GM23338 (cell line): ENCODE measurements around the gene AP2M1. TPM values are rescaled to one million over a fixed set of nuclear protein-coding genes. Genes with fewer than 3 reads are reported as not detected.

Experiments used
- ATAC-seq: fragments of 200-7000 bp; cut with Tn5 transposase; 3 replicates; pipeline ENCODE4 v1.9.1; 2020
- DNase-seq: peaks from one replicate; pipeline ENCODE4 v3.0.0-alpha.2; 2015; ENCODE audit warnings: low spot score
- H2AFZ ChIP-seq: fragments of 200-600 bp; sonication (generic); 2 replicates; pipeline ENCODE4 v1.8.0; 2016; ENCODE audit warnings: antibody characterized with exemption, mild to moderate bottlenecking, moderate library complexity
- H3F3A ChIP-seq: fragments of 200-600 bp; sonication (generic); replicated peaks from 2 replicates; pipeline ENCODE4 v1.8.0; 2017; ENCODE audit warnings: antibody characterized with exemption, mixed run types, low read depth
- H3K27ac ChIP-seq: fragments of 200-600 bp; sonication (generic); 2 replicates; pipeline ENCODE4 v1.6.1; 2016; ENCODE audit warnings: low read depth
- H3K27me3 ChIP-seq: fragments of 200-600 bp; sonication (generic); 2 replicates; pipeline ENCODE4 v1.8.0; 2016; ENCODE audit warnings: mild to moderate bottlenecking, mixed run types, moderate library complexity; ENCODE audit not compliant: insufficient read depth
- H3K36me3 ChIP-seq: fragments of 200-600 bp; sonication (generic); 2 replicates; pipeline ENCODE4 v1.8.0; 2016; ENCODE audit warnings: mild to moderate bottlenecking; ENCODE audit not compliant: insufficient read depth
- H3K4me1 ChIP-seq: fragments of 200-600 bp; sonication (generic); 2 replicates; pipeline ENCODE4 v1.8.0; 2016; ENCODE audit warnings: mild to moderate bottlenecking, moderate library complexity; ENCODE audit not compliant: insufficient read depth
- H3K4me2 ChIP-seq: fragments of 200-600 bp; sonication (generic); 2 replicates; pipeline ENCODE4 v1.7.1; 2017; ENCODE audit warnings: mixed run types
- H3K4me3 ChIP-seq: fragments of 200-600 bp; sonication (generic); 2 replicates; pipeline ENCODE4 v1.6.1; 2016; ENCODE audit warnings: mixed run types
- H3K79me2 ChIP-seq: fragments of 200-600 bp; sonication (generic); replicated peaks from 2 replicates; pipeline ENCODE4 v1.8.0; 2017; ENCODE audit warnings: mild to moderate bottlenecking; ENCODE audit not compliant: insufficient read depth
- H3K9me2 ChIP-seq: fragments of 200-600 bp; sonication (generic); 2 replicates; pipeline ENCODE4 v1.8.0; 2017; ENCODE audit not compliant: insufficient read depth
- H4K20me1 ChIP-seq: fragments of 200-600 bp; sonication (generic); replicated peaks from 2 replicates; pipeline ENCODE4 v1.8.0; 2017; ENCODE audit warnings: mild to moderate bottlenecking; ENCODE audit not compliant: insufficient read depth
- H3K27ac Mint-ChIP-seq: 2 replicates; pipeline ENCODE4 v1.8.0; 2020; ENCODE audit warnings: inconsistent platforms, mild to moderate bottlenecking, moderate library complexity, mixed read lengths
- H3K27me3 Mint-ChIP-seq: 3 replicates; pipeline ENCODE4 v1.8.0; 2022; ENCODE audit warnings: low read depth, mild to moderate bottlenecking, moderate library complexity, mixed read lengths, inconsistent platforms; ENCODE audit not compliant: insufficient read depth, poor library complexity
- H3K36me3 Mint-ChIP-seq: 3 replicates; pipeline ENCODE4 v1.8.0; 2021; ENCODE audit warnings: low read depth, mild to moderate bottlenecking, inconsistent platforms, moderate library complexity, mixed read lengths
- H3K4me1 Mint-ChIP-seq: 3 replicates; pipeline ENCODE4 v1.8.0; 2020; ENCODE audit warnings: mild to moderate bottlenecking, inconsistent platforms, mixed read lengths
- H3K4me3 Mint-ChIP-seq: 3 replicates; pipeline ENCODE4 v1.8.0; 2021; ENCODE audit warnings: moderate library complexity, mild to moderate bottlenecking, inconsistent platforms, mixed read lengths
- H3K9me3 Mint-ChIP-seq: 3 replicates; pipeline ENCODE4 v1.8.0; 2020; ENCODE audit warnings: moderate library complexity, mild to moderate bottlenecking, inconsistent platforms, mixed read lengths
- CREB1 ChIP-seq: fragments of 250-450 bp; sonication (Bioruptor Pico); IDR thresholded peaks from 2 replicates; pipeline ENCODE4 v1.5.0; 2020; ENCODE audit warnings: low read depth, mild to moderate bottlenecking, moderate library complexity
- EZH2 ChIP-seq: fragments of 200-600 bp; sonication (generic); IDR thresholded peaks from one replicate; pipeline ENCODE4 v1.8.0; 2017; ENCODE audit warnings: antibody characterized with exemption, mild to moderate bottlenecking, low read depth; ENCODE audit not compliant: unreplicated experiment
- EZH2phosphoT487 ChIP-seq: fragments of 200-600 bp; sonication (generic); IDR thresholded peaks from one replicate; pipeline ENCODE4 v1.8.1; 2018; ENCODE audit warnings: antibody characterized with exemption; ENCODE audit not compliant: unreplicated experiment
- JUNB ChIP-seq: IDR thresholded peaks from one replicate; pipeline ENCODE4 v1.6.1; 2016; ENCODE audit warnings: antibody characterized with exemption; ENCODE audit not compliant: unreplicated experiment
- NANOG ChIP-seq: IDR thresholded peaks from 2 replicates; pipeline ENCODE4 v1.6.1; 2016; ENCODE audit warnings: antibody characterized with exemption, borderline replicate concordance
- POLR2AphosphoS5 ChIP-seq: IDR thresholded peaks from 2 replicates; pipeline ENCODE4 v1.6.1; 2016; ENCODE audit warnings: antibody characterized with exemption, low read depth
- STAT1 ChIP-seq: IDR thresholded peaks from one replicate; pipeline ENCODE4 v1.6.1; 2016; ENCODE audit warnings: antibody characterized with exemption; ENCODE audit not compliant: unreplicated experiment
- ZNF114 ChIP-seq: fragments of 250-450 bp; sonication (Bioruptor Pico); IDR thresholded peaks from 2 replicates; pipeline ENCODE4 v1.5.0; 2020; ENCODE audit warnings: mild to moderate bottlenecking, moderate library complexity
- ZNF331 ChIP-seq: fragments of 250-450 bp; sonication (Bioruptor Pico); IDR thresholded peaks from 2 replicates; pipeline ENCODE4 v1.5.0; 2020; ENCODE audit warnings: low read depth, mild to moderate bottlenecking, moderate library complexity
- polyA plus RNA-seq: library from polyadenylated mRNA; unstranded; fragments of >200 nt; fragmentation: Nextera tagmentation; extraction: Ambion mirVana; gene quantifications from 2 replicates; pipeline ENCODE4 v1.2.1, GENCODE V29; 2016
- total RNA-seq: library from RNA; depleted of rRNA; stranded (reverse); fragments of >200 nt; shearing (Covaris generic); gene quantifications from 2 replicates; pipeline ENCODE4 v1.2.3, GENCODE V29; 2014
- TF ChIP-seq, protein P1 (sequence below), 2 experiments: fragments of 200-600 bp in 1 of 2; sonication (generic) in 1 of 2; conservative IDR thresholded peaks; 2 replicates each; pipeline versions ENCODE4 v1.5.1 to v1.6.1; 2016 to 2017; ENCODE audit warnings: antibody characterized with exemption in 2 of 2, low read depth in 2 of 2, mild to moderate bottlenecking in 2 of 2, moderate library complexity in 1 of 2
- TF ChIP-seq, protein P2 (sequence below): IDR thresholded peaks from one replicate; pipeline ENCODE4 v1.6.1; 2018; ENCODE audit warnings: antibody characterized with exemption; ENCODE audit not compliant: unreplicated experiment
- TF ChIP-seq, protein P3 (sequence below): IDR thresholded peaks from 2 replicates; pipeline ENCODE4 v1.6.1; 2016; ENCODE audit warnings: antibody characterized with exemption

Gene AP2M1
- total and polyA plus RNA-seq, 2 experiments from 2014 or later = 215 to 305 TPM

DNA sequence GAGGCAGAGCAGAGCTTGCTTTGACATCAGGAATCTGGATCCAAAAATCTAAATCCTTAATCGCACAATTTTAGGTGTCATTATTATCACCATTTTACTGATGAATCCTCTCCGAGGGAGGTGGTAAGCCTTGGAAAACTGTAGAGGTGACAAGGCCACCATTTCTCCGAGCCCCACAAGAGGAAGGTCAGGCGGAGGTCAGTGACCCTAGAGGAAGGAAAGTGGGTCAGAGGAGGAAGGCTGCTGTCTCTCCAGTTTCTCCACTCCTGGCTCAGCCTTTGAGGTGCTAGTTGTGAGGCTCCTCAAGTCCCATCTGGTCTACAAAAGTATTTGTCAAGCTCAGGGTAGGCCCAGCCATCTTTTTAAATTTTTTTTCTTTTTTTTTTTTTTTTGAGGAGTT lies 16.3 kb upstream of the AP2M1 start (continued):
- TF ChIP-seq, protein P1, sequence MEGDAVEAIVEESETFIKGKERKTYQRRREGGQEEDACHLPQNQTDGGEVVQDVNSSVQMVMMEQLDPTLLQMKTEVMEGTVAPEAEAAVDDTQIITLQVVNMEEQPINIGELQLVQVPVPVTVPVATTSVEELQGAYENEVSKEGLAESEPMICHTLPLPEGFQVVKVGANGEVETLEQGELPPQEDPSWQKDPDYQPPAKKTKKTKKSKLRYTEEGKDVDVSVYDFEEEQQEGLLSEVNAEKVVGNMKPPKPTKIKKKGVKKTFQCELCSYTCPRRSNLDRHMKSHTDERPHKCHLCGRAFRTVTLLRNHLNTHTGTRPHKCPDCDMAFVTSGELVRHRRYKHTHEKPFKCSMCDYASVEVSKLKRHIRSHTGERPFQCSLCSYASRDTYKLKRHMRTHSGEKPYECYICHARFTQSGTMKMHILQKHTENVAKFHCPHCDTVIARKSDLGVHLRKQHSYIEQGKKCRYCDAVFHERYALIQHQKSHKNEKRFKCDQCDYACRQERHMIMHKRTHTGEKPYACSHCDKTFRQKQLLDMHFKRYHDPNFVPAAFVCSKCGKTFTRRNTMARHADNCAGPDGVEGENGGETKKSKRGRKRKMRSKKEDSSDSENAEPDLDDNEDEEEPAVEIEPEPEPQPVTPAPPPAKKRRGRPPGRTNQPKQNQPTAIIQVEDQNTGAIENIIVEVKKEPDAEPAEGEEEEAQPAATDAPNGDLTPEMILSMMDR (conservative IDR thresholded peaks at IDR 0.05; ENCODE audit: low read depth in 2 of 2) = no peak
- TF ChIP-seq JUNB = no peak
- no peak for TF ChIP-seq EZH2phosphoT487
- TF ChIP-seq ZNF114 (CRISPR knock-in tag) = no peak
- no peak for TF ChIP-seq ZNF331 (CRISPR knock-in tag)
- TF ChIP-seq, protein P2, sequence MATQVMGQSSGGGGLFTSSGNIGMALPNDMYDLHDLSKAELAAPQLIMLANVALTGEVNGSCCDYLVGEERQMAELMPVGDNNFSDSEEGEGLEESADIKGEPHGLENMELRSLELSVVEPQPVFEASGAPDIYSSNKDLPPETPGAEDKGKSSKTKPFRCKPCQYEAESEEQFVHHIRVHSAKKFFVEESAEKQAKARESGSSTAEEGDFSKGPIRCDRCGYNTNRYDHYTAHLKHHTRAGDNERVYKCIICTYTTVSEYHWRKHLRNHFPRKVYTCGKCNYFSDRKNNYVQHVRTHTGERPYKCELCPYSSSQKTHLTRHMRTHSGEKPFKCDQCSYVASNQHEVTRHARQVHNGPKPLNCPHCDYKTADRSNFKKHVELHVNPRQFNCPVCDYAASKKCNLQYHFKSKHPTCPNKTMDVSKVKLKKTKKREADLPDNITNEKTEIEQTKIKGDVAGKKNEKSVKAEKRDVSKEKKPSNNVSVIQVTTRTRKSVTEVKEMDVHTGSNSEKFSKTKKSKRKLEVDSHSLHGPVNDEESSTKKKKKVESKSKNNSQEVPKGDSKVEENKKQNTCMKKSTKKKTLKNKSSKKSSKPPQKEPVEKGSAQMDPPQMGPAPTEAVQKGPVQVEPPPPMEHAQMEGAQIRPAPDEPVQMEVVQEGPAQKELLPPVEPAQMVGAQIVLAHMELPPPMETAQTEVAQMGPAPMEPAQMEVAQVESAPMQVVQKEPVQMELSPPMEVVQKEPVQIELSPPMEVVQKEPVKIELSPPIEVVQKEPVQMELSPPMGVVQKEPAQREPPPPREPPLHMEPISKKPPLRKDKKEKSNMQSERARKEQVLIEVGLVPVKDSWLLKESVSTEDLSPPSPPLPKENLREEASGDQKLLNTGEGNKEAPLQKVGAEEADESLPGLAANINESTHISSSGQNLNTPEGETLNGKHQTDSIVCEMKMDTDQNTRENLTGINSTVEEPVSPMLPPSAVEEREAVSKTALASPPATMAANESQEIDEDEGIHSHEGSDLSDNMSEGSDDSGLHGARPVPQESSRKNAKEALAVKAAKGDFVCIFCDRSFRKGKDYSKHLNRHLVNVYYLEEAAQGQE = no peak
- TF ChIP-seq POLR2AphosphoS5 = no peak

DNA sequence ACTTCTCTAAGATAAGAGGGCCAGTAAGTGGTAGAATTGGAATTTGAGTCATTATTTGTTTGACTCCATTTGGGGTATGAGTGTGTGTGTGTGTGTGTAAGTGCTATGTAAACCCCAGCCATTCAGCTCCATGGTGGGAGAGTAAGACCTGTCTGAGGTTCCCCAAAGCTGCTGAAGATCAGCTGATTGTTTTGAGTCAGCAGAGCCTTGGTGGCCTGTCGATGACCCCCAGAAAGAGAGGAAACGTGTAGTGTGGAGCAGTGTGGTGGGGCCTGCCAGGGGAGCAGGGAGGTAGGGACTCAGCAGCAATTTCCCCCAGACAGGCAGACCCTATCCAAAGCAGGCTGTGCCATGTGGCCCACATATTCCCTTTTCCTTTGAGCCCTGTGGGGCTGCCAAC lies 14.2 kb upstream of the AP2M1 start:
- ATAC-seq (no peak), DNase-seq (no peak)
- no peaks in the 10 kb centered on the region for H3K27me3 ChIP-seq
- Mint-ChIP-seq H3K9me3 (no peaks in the 10 kb centered on the region), H3K4me3 (no peak overlapping the region), H3K27ac (no peak overlapping the region; the same call in 1 of the 2 replicates), H3K4me1 (peaks cover 8% of the 10 kb centered on the region; the same call in 2 of the 3 replicates), H3K27me3 (peaks cover 14% of the 10 kb centered on the region), H3K36me3 (peaks cover 29% of the 10 kb centered on the region)
- H4K20me1 ChIP-seq = peaks cover 15% of the 10 kb centered on the region
- peaks cover 67% of the 10 kb centered on the region for H3K79me2 ChIP-seq
- H3K36me3 ChIP-seq = peaks cover 5% of the 10 kb centered on the region; the same call in 1 of the 2 replicates
- no peaks in the 10 kb centered on the region for H3K9me2 ChIP-seq
- H3K4me1 ChIP-seq = peaks cover 15% of the 10 kb centered on the region
- no peak overlapping the region for H3K27ac ChIP-seq
- no peak overlapping the region for H2AFZ ChIP-seq
- H3K4me2 ChIP-seq = no peak overlapping the region
- H3K4me3 ChIP-seq = no peak overlapping the region
- peaks cover 10% of the 10 kb centered on the region; the same call in 1 of the 2 replicates for H3F3A ChIP-seq
- no peak for TF ChIP-seq NANOG
- no peak for TF ChIP-seq POLR2AphosphoS5
- no peak for TF ChIP-seq JUNB
- TF ChIP-seq EZH2 = no peak
- TF ChIP-seq, protein P2 = no peak
- no peak for TF ChIP-seq ZNF114 (CRISPR knock-in tag)
- TF ChIP-seq, protein P1 (conservative IDR thresholded peaks at IDR 0.05; ENCODE audit: low read depth in 2 of 2) = no peak
- no peak for TF ChIP-seq CREB1
- TF ChIP-seq STAT1 = no peak
- TF ChIP-seq, protein P3, sequence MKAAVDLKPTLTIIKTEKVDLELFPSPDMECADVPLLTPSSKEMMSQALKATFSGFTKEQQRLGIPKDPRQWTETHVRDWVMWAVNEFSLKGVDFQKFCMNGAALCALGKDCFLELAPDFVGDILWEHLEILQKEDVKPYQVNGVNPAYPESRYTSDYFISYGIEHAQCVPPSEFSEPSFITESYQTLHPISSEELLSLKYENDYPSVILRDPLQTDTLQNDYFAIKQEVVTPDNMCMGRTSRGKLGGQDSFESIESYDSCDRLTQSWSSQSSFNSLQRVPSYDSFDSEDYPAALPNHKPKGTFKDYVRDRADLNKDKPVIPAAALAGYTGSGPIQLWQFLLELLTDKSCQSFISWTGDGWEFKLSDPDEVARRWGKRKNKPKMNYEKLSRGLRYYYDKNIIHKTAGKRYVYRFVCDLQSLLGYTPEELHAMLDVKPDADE = no peak
- TF ChIP-seq ZNF331 (CRISPR knock-in tag) = no peak
